ENCODE measurements around the gene HTRA1. TPM values are rescaled to one million over a fixed set of nuclear protein-coding genes. Genes with fewer than 3 reads are reported as not detected.

HTRA1 gene
- total RNA-seq, 2 experiments from 2014 or later, result 0.26 TPM; not detected in 1

GRCh38 chr10:122460891-122461293 lies 461 bp upstream of the HTRA1 start:
- POLR2A ChIA-PET, result no interaction called here
- no peak for ATAC-seq (ENCODE audit: low read depth)
- Mint-ChIP-seq H3K27me3 (peaks cover 79% of the 10 kb centered on the region), H3K4me1 (peaks cover 7% of the 10 kb centered on the region), H3K9me3 (no peaks in the 10 kb centered on the region), H3K36me3 (no peaks in the 10 kb centered on the region), H3K4me3 (peak overlapping the region; percentile 30), H3K27ac (no peak overlapping the region)
- no peak for DNase-seq

DNA sequence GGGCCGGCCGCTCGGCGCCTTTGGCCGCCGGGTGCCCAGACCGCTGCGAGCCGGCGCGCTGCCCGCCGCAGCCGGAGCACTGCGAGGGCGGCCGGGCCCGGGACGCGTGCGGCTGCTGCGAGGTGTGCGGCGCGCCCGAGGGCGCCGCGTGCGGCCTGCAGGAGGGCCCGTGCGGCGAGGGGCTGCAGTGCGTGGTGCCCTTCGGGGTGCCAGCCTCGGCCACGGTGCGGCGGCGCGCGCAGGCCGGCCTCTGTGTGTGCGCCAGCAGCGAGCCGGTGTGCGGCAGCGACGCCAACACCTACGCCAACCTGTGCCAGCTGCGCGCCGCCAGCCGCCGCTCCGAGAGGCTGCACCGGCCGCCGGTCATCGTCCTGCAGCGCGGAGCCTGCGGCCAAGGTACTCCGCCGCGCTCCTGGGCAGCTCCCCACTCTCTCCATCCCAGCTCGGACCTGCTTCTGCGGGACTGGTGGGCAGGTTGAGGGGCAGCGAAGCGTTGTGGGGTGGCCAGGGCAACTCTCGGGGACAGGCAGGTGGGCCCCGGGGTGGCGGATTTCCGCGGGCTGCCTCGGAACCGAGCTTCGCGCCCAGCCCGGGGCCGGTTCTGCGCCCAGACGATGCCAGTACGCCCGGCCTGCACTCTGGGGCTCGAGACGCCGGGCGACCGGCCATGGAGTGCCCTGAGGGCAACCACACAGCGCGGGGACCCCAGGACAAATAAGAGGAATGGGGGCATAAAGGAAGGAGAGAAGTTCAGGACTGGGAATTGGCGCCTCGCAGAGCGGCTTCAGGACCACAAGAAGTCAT lies 578 bp downstream of the HTRA1 start:
- peak; percentile 38 for ATAC-seq (ENCODE audit: low read depth)
- peaks cover 7% of the 10 kb centered on the region for H3K4me1 Mint-ChIP-seq
- no peak overlapping the region for H3K27ac Mint-ChIP-seq
- H3K36me3 Mint-ChIP-seq, result no peaks in the 10 kb centered on the region
- H3K27me3 Mint-ChIP-seq, result peaks cover 83% of the 10 kb centered on the region
- H3K9me3 Mint-ChIP-seq, result no peaks in the 10 kb centered on the region
- peak overlapping the region; percentile 78 for H3K4me3 Mint-ChIP-seq
- POLR2A ChIA-PET, result no interaction called here
- peak; percentile 37 for DNase-seq

DNA sequence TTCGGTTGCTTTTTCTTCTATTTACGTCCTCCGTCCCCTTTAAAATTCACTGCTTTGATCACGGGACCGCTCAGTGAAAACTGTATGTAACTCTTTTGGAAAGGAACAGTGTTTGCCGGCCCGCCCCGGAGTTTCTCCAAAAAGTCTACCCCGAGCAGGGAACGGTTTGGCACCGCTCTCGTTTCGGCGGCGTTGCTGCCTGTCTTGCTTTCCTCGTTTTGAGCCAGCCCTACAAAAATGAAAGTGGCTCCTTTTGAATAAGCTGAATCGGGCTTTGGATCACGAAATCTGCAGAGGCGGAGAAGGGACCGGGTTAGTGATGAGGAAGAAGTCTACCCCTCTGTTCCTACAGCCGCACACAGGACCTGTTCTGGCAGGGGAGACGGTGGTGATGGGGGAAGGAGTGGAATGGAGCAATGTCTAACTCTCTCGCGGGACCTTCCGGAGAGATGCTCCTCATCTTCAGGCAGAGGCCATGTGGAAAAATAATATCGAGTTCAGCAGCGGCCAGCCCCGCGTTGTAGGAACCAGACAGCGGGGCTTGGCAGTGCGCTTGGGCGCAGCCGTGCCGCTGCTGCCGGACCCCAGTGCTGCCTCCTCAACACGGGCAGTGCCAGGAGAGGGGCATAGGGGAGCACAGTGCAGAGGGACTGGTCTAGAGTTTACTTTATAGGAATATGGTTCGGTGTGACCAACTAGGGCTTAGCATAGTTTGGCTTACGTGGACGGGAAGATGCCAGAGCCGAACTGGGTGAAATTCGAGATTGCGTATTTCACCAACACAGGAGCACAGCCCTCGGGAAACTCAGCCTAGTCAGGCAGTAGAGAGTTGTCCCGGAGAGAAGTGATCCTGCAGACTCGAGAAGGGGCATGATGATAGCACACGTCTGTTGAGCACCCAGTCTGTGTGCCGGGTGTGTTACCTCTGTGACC lies 1.4 kb downstream of the HTRA1 start:
- peaks cover 7% of the 10 kb centered on the region for H3K4me1 Mint-ChIP-seq
- no peaks in the 10 kb centered on the region for H3K9me3 Mint-ChIP-seq
- H3K36me3 Mint-ChIP-seq, result no peaks in the 10 kb centered on the region
- ATAC-seq (ENCODE audit: low read depth) (no peak), DNase-seq (no peak)
- no peak overlapping the region for H3K27ac Mint-ChIP-seq
- peaks cover 81% of the 10 kb centered on the region for H3K27me3 Mint-ChIP-seq
- H3K4me3 Mint-ChIP-seq, result peak overlapping the region; percentile 78
- POLR2A ChIA-PET, result no interaction called here

DNA sequence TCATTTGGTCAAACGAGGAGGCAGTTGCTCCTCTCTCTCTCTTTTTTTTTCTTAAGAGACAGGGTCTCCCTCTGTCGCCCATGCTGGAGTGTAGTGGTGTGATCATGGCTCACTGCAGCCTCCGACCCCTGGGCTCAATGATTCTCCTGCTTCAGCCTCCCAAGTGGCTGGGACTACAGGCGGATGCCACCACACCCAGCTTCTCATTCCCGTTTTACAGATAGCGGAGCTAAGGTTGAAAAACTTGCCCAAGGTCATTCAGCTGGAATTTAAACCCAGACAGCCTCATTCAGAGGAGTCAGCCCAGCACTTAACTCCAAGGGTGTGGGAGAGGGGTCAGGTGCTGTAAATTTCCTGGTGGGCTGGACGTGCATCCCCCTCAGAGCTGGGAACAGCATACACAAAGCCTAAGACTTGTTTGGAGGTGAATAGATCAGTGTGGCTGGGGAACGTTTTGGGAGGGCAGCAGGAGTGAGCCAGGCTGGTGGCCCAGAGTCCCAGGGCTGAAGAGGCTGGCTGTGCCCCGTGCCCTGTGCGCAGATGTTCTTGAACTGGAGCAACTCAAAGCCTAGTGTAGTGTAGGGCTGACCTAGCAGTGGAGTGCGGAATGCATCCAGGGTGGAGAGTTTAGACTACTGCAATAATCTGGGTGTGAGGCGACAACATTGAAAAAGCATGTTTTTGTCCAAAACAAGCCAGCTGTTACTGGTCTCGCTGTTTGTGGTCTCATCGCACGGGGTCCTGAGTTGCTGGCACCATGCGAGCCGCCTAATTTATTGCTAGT lies 2.3 kb downstream of the HTRA1 start:
- H3K27ac Mint-ChIP-seq, result no peak overlapping the region
- DNase-seq (no peak), ATAC-seq (ENCODE audit: low read depth) (no peak)
- H3K4me3 Mint-ChIP-seq, result no peak overlapping the region
- H3K36me3 Mint-ChIP-seq, result no peaks in the 10 kb centered on the region
- peaks cover 73% of the 10 kb centered on the region for H3K27me3 Mint-ChIP-seq
- H3K4me1 Mint-ChIP-seq, result peaks cover 7% of the 10 kb centered on the region
- H3K9me3 Mint-ChIP-seq, result no peaks in the 10 kb centered on the region
- POLR2A ChIA-PET, result no interaction called here

- POLR2A ChIA-PET, result no interaction called here
- Mint-ChIP-seq H3K4me1 (peaks cover 7% of the 10 kb centered on the region), H3K27ac (no peak overlapping the region), H3K4me3 (no peak overlapping the region), H3K27me3 (peaks cover 69% of the 10 kb centered on the region), H3K9me3 (no peaks in the 10 kb centered on the region), H3K36me3 (no peaks in the 10 kb centered on the region)
- DNase-seq, result no peak
- ATAC-seq (ENCODE audit: low read depth), result no peak
Measured at GRCh38 chr10:122464250-122464510, 2.8 kb downstream of the HTRA1 start.

DNA sequence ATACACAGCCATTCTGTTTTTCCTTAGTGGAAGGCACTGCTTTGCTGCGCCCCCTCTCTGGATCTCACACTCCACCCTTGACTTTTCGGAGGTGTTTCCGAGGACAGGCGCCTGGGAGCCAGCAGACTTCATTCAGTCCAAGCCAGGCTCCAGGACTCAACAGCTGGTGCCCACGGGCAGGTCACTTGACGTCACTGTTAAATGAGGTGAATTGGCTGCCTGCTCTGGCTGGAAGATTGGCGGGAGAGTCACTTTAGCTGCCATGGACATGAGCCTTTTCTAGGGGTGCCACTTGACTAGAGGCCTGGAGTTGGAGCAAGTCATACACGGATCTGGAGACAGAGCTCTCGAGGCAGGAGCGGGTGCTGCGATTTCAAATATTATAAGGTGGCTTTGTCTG lies 3.2 kb downstream of the HTRA1 start:
- DNase-seq (no peak), ATAC-seq (ENCODE audit: low read depth) (no peak)
- POLR2A ChIA-PET, result no interaction called here
- H3K27ac Mint-ChIP-seq, result no peak overlapping the region
- H3K4me3 Mint-ChIP-seq, result no peak overlapping the region
- peaks cover 66% of the 10 kb centered on the region for H3K27me3 Mint-ChIP-seq
- no peaks in the 10 kb centered on the region for H3K36me3 Mint-ChIP-seq
- no peaks in the 10 kb centered on the region for H3K9me3 Mint-ChIP-seq
- peaks cover 7% of the 10 kb centered on the region for H3K4me1 Mint-ChIP-seq

DNA sequence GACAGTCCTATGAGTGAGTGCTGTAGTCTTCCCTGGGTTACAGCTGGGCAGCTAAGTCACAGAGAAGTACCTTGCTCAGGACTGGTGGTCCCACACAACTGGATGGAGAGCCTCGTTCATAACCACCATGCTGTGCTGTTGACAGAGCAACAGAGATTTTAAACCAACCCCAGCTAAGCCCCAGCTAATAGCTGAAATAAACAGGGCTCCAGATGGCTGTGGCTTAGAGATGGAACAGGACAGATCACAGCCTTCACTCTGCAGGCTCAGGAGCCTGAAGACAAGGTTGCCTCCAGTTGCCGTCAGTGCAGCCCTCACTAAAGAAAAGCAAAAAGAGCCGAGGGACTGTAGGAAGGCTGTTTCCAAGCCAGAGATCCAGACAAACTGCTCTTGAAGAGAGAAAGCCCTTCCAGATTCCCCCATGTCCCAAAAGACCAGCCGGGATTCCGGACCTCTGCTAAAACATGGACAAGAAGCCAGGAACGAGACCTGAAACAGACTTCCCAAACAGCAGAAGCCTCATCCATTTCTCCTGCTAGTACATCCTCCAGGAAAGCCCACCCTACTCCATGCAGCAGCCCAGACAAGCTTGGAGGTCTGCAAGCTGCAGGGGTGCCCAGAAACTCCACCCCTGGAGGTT lies 4.2 kb downstream of the HTRA1 start:
- DNase-seq (no peak), ATAC-seq (ENCODE audit: low read depth) (no peak)
- POLR2A ChIA-PET, result no interaction called here
- Mint-ChIP-seq H3K4me1 (peaks cover 7% of the 10 kb centered on the region), H3K36me3 (no peaks in the 10 kb centered on the region), H3K9me3 (no peaks in the 10 kb centered on the region), H3K4me3 (no peak overlapping the region), H3K27ac (no peak overlapping the region), H3K27me3 (peaks cover 58% of the 10 kb centered on the region)

- Mint-ChIP-seq H3K27ac (no peak overlapping the region), H3K4me1 (peaks cover 7% of the 10 kb centered on the region), H3K9me3 (no peaks in the 10 kb centered on the region), H3K27me3 (peaks cover 61% of the 10 kb centered on the region), H3K36me3 (no peaks in the 10 kb centered on the region), H3K4me3 (no peak overlapping the region)
- DNase-seq (no peak), ATAC-seq (ENCODE audit: low read depth) (no peak)
- POLR2A ChIA-PET, result no interaction called here
Measured at GRCh38 chr10:122466951-122467381, 5.6 kb downstream of the HTRA1 start.

- Mint-ChIP-seq H3K4me1 (peaks cover 3% of the 10 kb centered on the region), H3K27me3 (peaks cover 55% of the 10 kb centered on the region), H3K4me3 (no peak overlapping the region), H3K9me3 (no peaks in the 10 kb centered on the region), H3K36me3 (no peaks in the 10 kb centered on the region), H3K27ac (no peak overlapping the region)
- no peak for DNase-seq
- POLR2A ChIA-PET, result no interaction called here
- ATAC-seq (ENCODE audit: low read depth), result no peak
Measured at GRCh38 chr10:122467701-122468100, 6.3 kb downstream of the HTRA1 start.

DNA sequence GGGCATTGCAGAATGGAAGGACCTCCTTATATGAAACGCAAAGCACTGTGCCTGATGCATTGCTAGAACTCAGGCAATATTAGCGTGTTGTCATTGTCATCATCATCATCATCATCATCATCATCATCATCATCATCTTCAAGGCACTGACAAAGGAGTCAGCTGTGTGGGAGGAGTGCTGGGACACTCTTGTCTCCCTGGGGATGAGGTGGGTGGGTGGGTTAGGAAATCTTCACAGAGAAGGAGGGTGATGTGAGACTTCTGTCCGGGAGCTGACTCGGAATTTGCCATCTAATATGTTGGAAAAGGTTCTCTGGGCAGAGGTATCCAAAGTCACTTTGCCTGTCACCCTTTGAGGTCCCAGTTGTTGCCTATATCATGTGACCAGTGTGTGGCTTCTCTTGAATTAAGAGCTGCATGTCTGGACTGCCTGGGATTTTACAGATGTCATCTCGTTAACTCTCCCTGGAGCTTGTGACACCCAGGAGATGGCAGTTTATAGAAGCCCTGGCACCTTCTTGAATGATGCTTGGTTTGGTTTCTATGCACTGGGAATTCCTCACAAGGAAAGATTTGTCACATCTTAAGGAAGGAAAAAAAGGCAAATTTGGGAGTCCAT lies 7.1 kb downstream of the HTRA1 start:
- Mint-ChIP-seq H3K36me3 (no peaks in the 10 kb centered on the region), H3K4me3 (no peak overlapping the region), H3K4me1 (no peaks in the 10 kb centered on the region), H3K27ac (no peak overlapping the region), H3K27me3 (peaks cover 52% of the 10 kb centered on the region), H3K9me3 (no peaks in the 10 kb centered on the region)
- no peak for DNase-seq
- ATAC-seq (ENCODE audit: low read depth), result no peak
- POLR2A ChIA-PET, result no interaction called here

DNA sequence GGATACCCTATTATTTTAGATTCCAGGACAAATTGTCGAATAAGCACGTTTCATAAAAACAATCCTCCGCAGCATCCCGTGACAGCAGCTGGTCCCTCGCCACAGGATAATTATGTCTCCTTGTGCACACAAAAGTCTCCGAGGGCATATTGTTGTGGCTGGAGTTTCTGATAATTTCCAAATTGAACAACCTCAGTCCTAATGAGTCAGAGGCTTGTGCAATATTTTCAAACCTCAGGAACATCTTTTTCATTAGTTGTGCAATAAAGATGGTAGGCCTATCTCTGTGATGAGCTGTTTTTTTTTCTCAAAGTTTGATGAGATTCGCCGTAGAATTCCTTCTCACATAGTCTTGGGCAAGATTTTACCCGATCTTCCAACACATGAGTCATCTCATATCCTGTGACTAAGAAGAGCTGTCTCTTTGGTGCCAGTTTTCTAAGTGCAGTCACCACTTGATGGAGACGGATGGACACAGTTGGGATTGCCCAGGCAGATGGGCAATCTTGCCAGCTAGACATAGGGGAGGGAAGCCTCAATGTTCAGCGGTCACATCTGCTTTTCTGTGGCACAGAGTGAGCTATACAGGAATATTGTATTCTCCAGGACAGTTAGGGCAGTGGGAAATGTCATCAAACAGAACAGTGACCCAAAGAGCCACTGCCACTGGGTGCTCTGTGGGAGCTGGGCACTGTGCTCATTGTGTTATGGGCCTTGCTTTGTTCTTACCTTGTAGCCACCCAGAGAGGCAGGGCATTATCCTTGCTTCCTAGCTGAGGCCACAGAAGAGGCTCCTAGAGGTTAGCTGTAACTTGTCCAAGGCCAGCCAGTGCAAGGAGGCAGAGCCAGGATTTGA lies 7.8 kb downstream of the HTRA1 start:
- POLR2A ChIA-PET, result interaction anchor here (0.7 kb wide), 1 partner anchor 19 kb away, joined by 3 read pairs; no protein-coding TSS in a partner anchor
- no peak overlapping the region for H3K4me3 Mint-ChIP-seq
- no peak for DNase-seq
- no peaks in the 10 kb centered on the region for H3K36me3 Mint-ChIP-seq
- no peak for ATAC-seq (ENCODE audit: low read depth)
- H3K27ac Mint-ChIP-seq, result no peak overlapping the region
- H3K4me1 Mint-ChIP-seq, result peaks cover 4% of the 10 kb centered on the region
- peaks cover 50% of the 10 kb centered on the region for H3K27me3 Mint-ChIP-seq
- H3K9me3 Mint-ChIP-seq, result no peaks in the 10 kb centered on the region

GRCh38 chr10:122469848-122470247 lies 8.5 kb downstream of the HTRA1 start:
- DNase-seq, result no peak
- no peaks in the 10 kb centered on the region for H3K36me3 Mint-ChIP-seq
- no peak overlapping the region for H3K4me3 Mint-ChIP-seq
- no peak for ATAC-seq (ENCODE audit: low read depth)
- H3K9me3 Mint-ChIP-seq, result no peaks in the 10 kb centered on the region
- no peak overlapping the region for H3K27ac Mint-ChIP-seq
- POLR2A ChIA-PET, result no interaction called here
- H3K4me1 Mint-ChIP-seq, result peaks cover 10% of the 10 kb centered on the region
- H3K27me3 Mint-ChIP-seq, result peaks cover 43% of the 10 kb centered on the region

All from activated naive CD8-positive, alpha-beta T cell treated with anti-CD3 and anti-CD28 coated beads, Interleukin-2, amount 10 ng/mL, durations not matched to agents 7 days and 5 days (primary cell).